Gastroesophageal sphincter (tissue), 4 donors: ENCODE data around the gene TMEM255B. TPM values are rescaled to one million over a fixed set of nuclear protein-coding genes. Genes with fewer than 3 reads are reported as not detected.

Experiments
- ATAC-seq: fragments of 150-250 bp; one replicate; pipeline ENCODE4 v1.9.1; 2016; ENCODE audit warnings: mild to moderate bottlenecking, moderate library complexity
- H3K27ac ChIP-seq, 4 donors: fragments of 200-600 bp; sonication (generic) in 3 of 4; 1 replicate in 3 of 4; 2 replicates in 1 of 4; pipeline ENCODE4 v1.5.1; 2016 to 2019
- H3K27me3 ChIP-seq: fragments of 200-600 bp; sonication (generic); one replicate; pipeline ENCODE4 v1.5.1; 2019
- H3K36me3 ChIP-seq, 2 donors: fragments of 200-600 bp; sonication (generic); one replicate each; pipeline ENCODE4 v1.5.1; 2019; ENCODE audit warnings: control low read depth in 1 of 2
- H3K4me1 ChIP-seq, 3 donors: fragments of 200-600 bp; sonication (generic); 1 replicate in 2 of 3; 2 replicates in 1 of 3; pipeline ENCODE4 v1.5.1; 2016 to 2019; ENCODE audit warnings: control low read depth in 2 of 3
- H3K4me3 ChIP-seq, 2 donors: fragments of 200-600 bp; sonication (generic); one replicate each; pipeline ENCODE4 v1.5.1; 2019; ENCODE audit warnings: mild to moderate bottlenecking in 1 of 2, moderate library complexity in 1 of 2
- H3K9me3 ChIP-seq, 3 donors: fragments of 200-600 bp; sonication (generic); one replicate each; pipeline ENCODE4 v1.5.1; 2017 to 2019; ENCODE audit warnings: control low read depth in 2 of 3
- CTCF ChIP-seq, 4 experiments: fragments of 200-600 bp in 2 of 4; fragments of 450-650 bp in 2 of 4; sonication (generic) in 1 of 4; IDR thresholded peaks; one replicate each; pipeline ENCODE4 v1.5.1; 2017 to 2019; ENCODE audit warnings: antibody characterized with exemption in 4 of 4, mild to moderate bottlenecking in 2 of 4, moderate library complexity in 2 of 4
- EP300 ChIP-seq: sonication (generic); formaldehyde crosslinking; IDR thresholded peaks from one replicate; pipeline ENCODE4 v1.6.1; 2017; ENCODE audit warnings: antibody characterized with exemption, mild to moderate bottlenecking
- POLR2A ChIP-seq, 2 donors: fragments of 450-650 bp; IDR thresholded peaks; one replicate each; pipeline ENCODE4 v1.6.1; 2017; ENCODE audit warnings: antibody characterized with exemption in 2 of 2, mild to moderate bottlenecking in 2 of 2, moderate library complexity in 1 of 2
- POLR2AphosphoS5 ChIP-seq: sonication (generic); formaldehyde crosslinking; IDR thresholded peaks from one replicate; pipeline ENCODE4 v1.6.1; 2017; ENCODE audit warnings: antibody characterized with exemption
- whole genome bisulfite sequencing, 2 donors: methylation state at CpG; one replicate each; pipeline ENCODE4 v1.1.5; 2018; ENCODE audit warnings: low coverage in 1 of 2; 5-methylcytosine and 5-hydroxymethylcytosine counted together
- total RNA-seq, 4 donors: library from RNA; depleted of rRNA; stranded (reverse); fragments of >200 nt; gene quantifications; one replicate each; pipeline ENCODE4 v1.1.0, GENCODE V29; 2016

The TMEM255B gene
- total RNA-seq, 4 donors from 2014 or later = 4.9 to 13.2 (median 7.8) TPM

DNA sequence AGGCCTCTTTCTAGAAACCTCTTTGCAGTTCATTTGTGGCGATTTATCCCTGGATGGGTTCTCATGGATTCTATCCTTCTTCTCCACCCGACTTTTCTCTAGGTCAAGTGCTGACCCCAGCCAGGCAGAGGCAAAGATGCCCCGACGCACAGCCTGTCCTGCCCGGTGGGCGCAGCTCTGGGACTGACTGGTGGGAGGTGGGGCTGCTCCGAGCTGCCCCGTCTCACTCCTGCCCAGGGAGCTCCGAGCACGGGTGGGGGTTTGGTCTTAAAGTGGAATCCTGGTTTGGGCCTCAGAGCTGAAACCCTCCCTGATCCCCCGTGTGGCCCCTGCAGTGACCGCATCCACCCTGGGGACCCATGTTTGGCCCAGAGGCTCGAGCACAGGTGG, 60.3 kb downstream of the TMEM255B start:
- 73% methylated on average over 3 of the region's 13 CpGs; no CpG with 5 or more reads in 1 of the 2 donors for WGBS, 2 donors
- Histone ChIP-seq H3K4me1 (peaks cover 3 to 82% (median 43%) of the 10 kb centered on the region in 3 donors), H3K27me3 (no peaks in the 10 kb centered on the region), H3K4me3 (no peak overlapping the region), H3K9me3 (no peaks in the 10 kb centered on the region), H3K27ac (peak overlapping the region in 3 of 4 donors; percentile 85 to 90 (median 90)), H3K36me3 (peaks cover 0 to 26% of the 10 kb centered on the region in 2 donors)
- no peak for TF ChIP-seq POLR2AphosphoS5
- no peak for TF ChIP-seq POLR2A (IDR thresholded peaks at IDR 0.05)
- TF ChIP-seq EP300 = no peak
- no peak for TF ChIP-seq CTCF (IDR thresholded peaks at IDR 0.05)
- no peak for ATAC-seq

- H3K4me3 ChIP-seq = peak overlapping the region in 1 of 2 donors; percentile 29
- no peaks in the 10 kb centered on the region for H3K27me3 ChIP-seq
- H3K27ac ChIP-seq = peak overlapping the region; percentile 26 to 90 (median 88)
- no peak for TF ChIP-seq EP300
- WGBS, 2 donors = 57 to 89% methylated on average over 15 to 16 of the region's 52 CpGs
- no peak for ATAC-seq
- H3K36me3 ChIP-seq = peaks cover 0 to 31% of the 10 kb centered on the region in 2 donors
- peaks cover 3 to 82% (median 43%) of the 10 kb centered on the region in 3 donors for H3K4me1 ChIP-seq
- no peaks in the 10 kb centered on the region for H3K9me3 ChIP-seq
These were observed 61.0 kb downstream of the TMEM255B start for GRCh38 chr13:113819731-113820715.

DNA sequence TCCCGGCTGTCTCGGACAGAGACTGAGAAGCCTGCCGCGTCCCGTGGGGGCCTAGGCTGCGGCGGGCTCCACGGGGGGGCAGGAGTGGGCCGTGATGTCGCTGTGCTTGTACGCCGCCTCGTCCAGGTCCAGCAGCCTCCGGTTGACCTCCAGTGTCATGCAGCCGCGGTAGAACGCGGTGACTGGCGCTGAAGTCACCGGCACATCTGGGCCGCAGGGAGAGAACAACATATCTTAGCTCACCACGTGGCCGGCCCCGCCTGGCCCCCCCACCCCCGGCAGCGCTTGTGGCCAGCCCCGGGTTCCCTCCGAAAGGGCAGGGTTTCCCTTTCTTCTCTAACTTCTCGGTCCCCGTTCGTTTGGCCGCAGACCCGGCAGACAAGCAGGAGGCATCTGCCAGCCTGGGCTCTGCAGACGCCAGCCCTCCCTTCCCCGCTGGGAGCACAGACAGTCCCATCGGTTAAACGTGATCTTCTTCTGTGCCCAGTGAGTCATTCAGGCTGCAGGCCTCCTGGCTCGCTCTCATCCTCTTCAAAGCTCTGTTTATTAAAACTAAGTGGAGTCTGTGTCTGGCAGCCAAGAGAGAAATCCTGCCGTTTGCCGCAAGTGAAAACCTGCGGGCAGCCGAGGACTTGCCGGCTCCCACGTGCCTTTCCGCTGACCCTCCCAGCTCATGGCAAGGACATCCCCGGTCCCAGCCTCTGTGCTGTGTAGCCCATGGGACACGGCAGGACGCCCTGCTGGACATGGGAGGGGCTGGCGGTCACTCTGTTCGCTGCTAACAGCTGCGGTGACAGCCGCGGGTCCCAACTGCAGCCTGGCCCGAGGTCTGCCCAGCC, 62.0 kb downstream of the TMEM255B start:
- Histone ChIP-seq H3K9me3 (no peaks in the 10 kb centered on the region), H3K27ac (peak overlapping the region; percentile 44 to 90 (median 88)), H3K4me3 (peak overlapping the region in 1 of 2 donors; percentile 29), H3K36me3 (peaks cover 0 to 42% of the 10 kb centered on the region in 2 donors), H3K27me3 (no peaks in the 10 kb centered on the region), H3K4me1 (peaks cover 3 to 73% (median 43%) of the 10 kb centered on the region in 3 donors)
- ATAC-seq = peak; percentile 89
- TF ChIP-seq POLR2A (IDR thresholded peaks at IDR 0.05) = no peak
- TF ChIP-seq CTCF (IDR thresholded peaks at IDR 0.05) = peak in 2 of 4 experiments; percentile 34 to 37
- peak; percentile 94 for TF ChIP-seq POLR2AphosphoS5
- WGBS, 2 donors = 7% methylated on average over 3 of the region's 54 CpGs; no CpG with 5 or more reads in 1 of the 2 donors

DNA sequence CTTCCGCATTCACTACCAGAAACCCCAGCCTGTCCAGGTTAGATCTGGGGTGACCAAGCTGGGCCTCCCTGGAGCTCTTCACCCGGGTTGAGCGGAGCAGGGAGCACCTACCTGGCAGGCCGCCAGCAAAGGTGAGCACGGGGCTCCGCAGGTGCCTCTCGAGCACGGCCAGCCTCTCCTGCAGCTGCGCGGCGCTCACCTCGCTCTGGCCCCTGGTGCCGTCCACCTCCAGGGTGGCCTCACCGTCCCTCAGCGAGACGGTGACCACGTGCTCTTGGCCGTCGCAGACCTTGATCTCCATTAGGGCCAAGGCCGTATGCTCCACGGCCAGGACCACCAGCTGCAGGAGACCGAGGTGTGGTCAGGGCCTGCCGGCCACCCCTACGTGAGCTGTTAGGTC, 62.8 kb downstream of the TMEM255B start:
- Histone ChIP-seq H3K27me3 (no peaks in the 10 kb centered on the region), H3K27ac (peak overlapping the region; percentile 44 to 90 (median 88)), H3K4me1 (peaks cover 3 to 65% (median 40%) of the 10 kb centered on the region in 3 donors), H3K4me3 (no peak overlapping the region), H3K36me3 (peaks cover 0 to 50% of the 10 kb centered on the region in 2 donors), H3K9me3 (no peaks in the 10 kb centered on the region)
- TF ChIP-seq CTCF (IDR thresholded peaks at IDR 0.05) = no peak
- TF ChIP-seq EP300 = no peak
- TF ChIP-seq POLR2AphosphoS5 = no peak
- no peak for TF ChIP-seq POLR2A (IDR thresholded peaks at IDR 0.05)
- WGBS, 2 donors = 100% methylated on average over 3 of the region's 24 CpGs; no CpG with 5 or more reads in 1 of the 2 donors
- ATAC-seq = no peak

- Histone ChIP-seq H3K9me3 (no peaks in the 10 kb centered on the region), H3K36me3 (peaks cover 0 to 54% of the 10 kb centered on the region in 2 donors), H3K27me3 (no peaks in the 10 kb centered on the region), H3K4me3 (no peak overlapping the region), H3K4me1 (peaks cover 3 to 61% (median 36%) of the 10 kb centered on the region in 3 donors), H3K27ac (peak overlapping the region; percentile 44 to 90 (median 88))
- 100% methylated on average over 4 of the region's 12 CpGs; no CpG with 5 or more reads in 1 of the 2 donors for WGBS, 2 donors
- no peak for TF ChIP-seq POLR2A (IDR thresholded peaks at IDR 0.05)
- no peak for TF ChIP-seq EP300
- no peak for TF ChIP-seq CTCF (IDR thresholded peaks at IDR 0.05)
- no peak for TF ChIP-seq POLR2AphosphoS5
- no peak for ATAC-seq
These were observed 63.2 kb downstream of the TMEM255B start for GRCh38 chr13:113822266-113822665.
